Stimulated activated CD8-positive, alpha-beta memory T cell treated with anti-CD3 and anti-CD28 coated beads, Interleukin-7, amount 100 ng/mL, for 24 hours (primary cell): ENCODE measurements around the gene ZMYM2.
"Not testable (repeated sequence)": the region's sequence is repeated elsewhere in the genome, so short reads cannot be mapped to it uniquely, and the experiment has no call there.

Experiments
- DNase-seq: peaks from one replicate; pipeline ENCODE4 v3.0.0-alpha.2; 2020; ENCODE audit warnings: low read depth

The ZMYM2 gene

GRCh38 chr13:19958155-19959111, at the start of gene ZMYM2:
Gene ZMYM2, plus strand, starts transcription at chr13:19958727. Its CDS starts 34,346 bp downstream, at chr13:19993073.
- peak; percentile 97 for DNase-seq

- no peak for DNase-seq
Observed at GRCh38 chr13:19910336-19911072, 48.0 kb upstream of the ZMYM2 start.

GRCh38 chr13:19927117-19927748, 31.3 kb upstream of the ZMYM2 start:
- DNase-seq: no peak

- DNase-seq: no peak
Observed at GRCh38 chr13:19940106-19940505, 18.4 kb upstream of the ZMYM2 start.

DNA sequence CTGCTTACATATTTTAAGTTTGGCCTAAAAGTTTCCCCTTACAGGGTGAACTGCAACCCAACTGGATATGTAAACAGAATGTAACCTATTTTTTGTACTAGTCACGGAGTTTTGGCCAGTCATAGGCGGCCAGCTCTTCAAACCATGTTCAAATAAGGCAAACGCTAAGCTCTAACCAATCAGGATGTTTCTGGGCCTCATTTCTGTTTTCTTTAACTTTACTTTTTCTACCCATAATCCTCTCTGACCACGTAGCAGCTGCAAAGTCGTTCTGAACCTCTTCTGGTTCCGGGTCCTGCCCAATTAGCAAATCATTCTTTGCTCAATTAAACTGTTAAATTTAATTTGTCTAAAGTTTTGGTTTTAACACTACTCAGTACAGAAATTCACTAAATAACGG, 8.2 kb upstream of the ZMYM2 start:
- DNase-seq: no peak

- DNase-seq: no peak
Observed at GRCh38 chr13:19952850-19953249, 5.7 kb upstream of the ZMYM2 start.

DNA sequence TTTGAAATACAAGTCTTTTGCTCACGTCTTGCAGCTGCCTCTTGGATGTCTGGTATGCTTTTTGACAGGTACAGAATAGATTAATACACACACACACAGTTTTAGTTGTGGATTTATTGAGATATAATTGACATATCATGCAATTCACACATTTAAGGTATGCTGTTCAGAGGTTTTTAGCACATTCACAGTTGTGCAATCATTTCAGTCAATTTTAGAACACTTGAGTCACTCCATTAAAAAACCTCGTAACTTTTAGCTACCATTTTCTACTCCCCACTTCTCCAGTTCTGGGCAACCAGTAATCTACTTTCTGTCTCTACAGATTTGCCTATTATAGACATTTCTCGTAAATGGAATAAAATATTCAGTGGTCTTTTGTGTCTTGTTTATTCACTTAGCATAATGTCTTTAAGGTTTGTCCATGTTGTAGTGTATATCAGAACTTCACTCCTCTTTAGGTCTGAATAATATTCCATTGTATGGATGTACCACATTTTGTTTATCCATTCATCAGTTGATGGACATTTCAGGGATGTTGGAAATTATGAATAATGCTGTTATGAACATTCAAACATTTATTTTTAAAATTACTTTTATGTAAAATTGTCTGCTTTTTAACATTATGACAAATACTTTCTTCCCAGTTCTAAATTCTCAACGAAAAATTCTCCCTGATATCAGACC, 2.5 kb upstream of the ZMYM2 start:
- DNase-seq: no peak

DNA sequence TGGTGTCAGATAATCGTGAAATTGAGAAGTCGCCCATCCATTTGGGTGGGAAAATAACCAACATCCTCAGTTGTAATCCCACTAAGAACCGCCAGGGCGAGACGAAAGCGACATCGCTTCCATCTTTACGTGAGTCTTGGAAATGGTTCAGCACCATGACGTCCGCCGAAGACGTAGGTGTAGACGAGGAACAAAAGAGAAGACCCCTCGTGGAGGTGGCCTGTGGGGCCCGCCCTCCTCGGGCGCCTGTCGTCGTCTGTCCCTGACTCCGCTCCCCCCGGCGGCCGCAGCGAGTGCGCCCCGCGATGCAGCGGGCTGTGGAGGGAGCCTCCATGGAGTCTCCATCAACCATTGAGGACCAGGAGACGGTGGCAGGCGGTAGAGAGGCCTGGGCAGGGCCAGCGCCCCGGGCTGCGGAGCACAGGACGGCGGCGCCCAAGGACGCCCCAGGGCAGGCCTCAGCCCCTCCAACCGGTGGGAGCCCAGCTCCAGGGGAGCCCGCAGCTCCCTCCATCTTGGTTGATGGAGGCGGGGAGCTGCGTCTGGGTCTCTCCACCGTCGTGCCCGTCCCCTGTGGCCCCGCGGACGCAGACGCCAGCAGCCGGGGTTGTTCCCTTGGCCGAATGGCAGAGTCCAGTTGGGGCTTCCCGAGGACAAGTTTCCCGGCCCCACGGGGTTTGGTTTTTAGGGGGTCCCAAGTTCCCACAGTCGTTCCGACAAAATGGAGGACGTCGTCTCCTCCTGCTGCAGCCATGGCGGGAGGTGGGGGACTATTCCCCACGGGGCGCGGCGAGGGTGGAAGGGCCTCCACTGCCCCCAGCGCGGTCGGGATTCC, 990 bp upstream of the ZMYM2 start:
- DNase-seq: peak; percentile 49

- DNase-seq: peak; percentile 45
Observed at GRCh38 chr13:19959141-19959830, 759 bp downstream of the ZMYM2 start.

DNA sequence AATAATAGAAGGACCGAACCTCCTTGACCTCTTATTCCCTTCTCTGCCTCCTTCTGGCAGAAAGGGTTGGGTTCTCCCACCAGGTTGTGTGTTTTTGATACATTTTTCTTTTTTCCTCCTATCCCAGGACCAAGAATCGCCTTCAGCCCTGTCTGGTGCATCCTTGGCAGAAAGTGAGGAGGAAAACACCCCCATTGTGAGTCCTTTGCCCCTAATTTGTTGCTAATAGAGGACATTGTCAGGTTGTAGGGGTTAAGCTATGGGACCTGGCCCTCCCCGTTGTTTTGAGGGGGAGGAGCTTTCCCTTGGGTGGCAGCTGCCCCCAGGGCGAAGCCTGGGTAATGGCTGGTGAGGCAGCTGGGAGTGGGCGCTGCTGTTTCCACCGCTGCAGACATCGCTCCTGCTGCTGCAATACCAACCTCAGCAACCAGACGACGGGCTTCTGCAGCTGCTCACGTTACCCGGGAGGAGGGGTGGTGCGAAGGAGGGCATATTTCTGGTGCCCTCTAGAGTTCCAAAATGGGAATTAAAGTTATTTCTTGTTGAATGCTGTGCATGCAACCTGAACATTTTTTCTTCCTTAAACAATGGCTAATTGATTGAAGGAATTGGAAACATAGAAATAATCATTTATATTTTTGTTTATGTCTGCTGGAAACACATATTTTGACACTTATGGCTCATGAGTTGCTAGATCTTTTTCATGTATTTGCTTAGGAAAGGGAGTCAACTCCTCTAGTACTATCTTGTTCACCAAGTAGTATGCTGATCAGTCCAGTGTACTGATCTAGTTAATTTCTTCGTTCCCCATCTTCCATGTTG, 1.5 kb downstream of the ZMYM2 start:
- peak; percentile 58 for DNase-seq

GRCh38 chr13:19960653-19960976, 2.1 kb downstream of the ZMYM2 start:
- DNase-seq: no peak

- no peak for DNase-seq
Observed at GRCh38 chr13:19961489-19961888, 3.0 kb downstream of the ZMYM2 start.

DNA sequence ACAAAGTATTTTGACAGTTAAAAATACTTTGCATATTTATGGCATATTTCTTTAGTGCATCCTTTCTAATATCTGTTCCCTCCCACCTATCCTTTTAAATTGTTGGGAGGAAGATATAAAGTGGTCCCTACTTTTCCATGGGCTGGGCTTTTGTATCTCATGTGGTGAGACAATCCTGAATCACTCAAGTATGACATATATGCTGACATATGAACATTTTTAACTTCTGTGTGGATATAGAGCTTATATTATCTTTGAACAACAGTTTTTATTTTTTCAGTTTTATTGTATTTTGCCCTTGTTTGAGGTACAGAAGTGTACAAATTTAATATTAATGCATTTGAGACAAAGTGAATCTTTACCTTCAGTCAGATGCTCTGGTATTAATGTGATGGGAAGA, 3.4 kb downstream of the ZMYM2 start:
- DNase-seq: no peak

GRCh38 chr13:19962894-19963293, 4.4 kb downstream of the ZMYM2 start:
- no peak for DNase-seq

GRCh38 chr13:19967621-19968020, 9.1 kb downstream of the ZMYM2 start:
- no peak for DNase-seq

GRCh38 chr13:19974498-19975009, 16.0 kb downstream of the ZMYM2 start:
- not testable (repeated sequence) for DNase-seq

GRCh38 chr13:19978831-19979437, 20.4 kb downstream of the ZMYM2 start:
- no peak for DNase-seq

- no peak for DNase-seq
Observed at GRCh38 chr13:19981685-19982238, 23.2 kb downstream of the ZMYM2 start.
